Measurements from ENCODE around the gene CCDC12. TPM values are rescaled to one million over a fixed set of nuclear protein-coding genes. Genes with fewer than 3 reads are reported as not detected.

CCDC12 gene
- total and polyA plus RNA-seq, 3 donors from 2014 or later = 43.3 to 66.6 (median 59.6) TPM

- TF ChIP-seq POLR2A (IDR thresholded peaks at IDR 0.05) = no peak
- no peak for TF ChIP-seq CTCF (IDR thresholded peaks at IDR 0.05)
- no peak overlapping the region for H3K27ac ChIP-seq
- 70 to 85% methylated on average over 14 to 16 of the region's 16 CpGs for WGBS, 2 donors
- H3K9me3 ChIP-seq = no peaks in the 10 kb centered on the region
- H3K27me3 ChIP-seq = no peaks in the 10 kb centered on the region
- no peak overlapping the region for H3K4me3 ChIP-seq
- no peak for DNase-seq
- H3K4me1 ChIP-seq = no peaks in the 10 kb centered on the region
- intact Hi-C loops (cut with DNase I; ENCODE audit: low total_unique reads) = no loop called here
- no peaks in the 10 kb centered on the region for H3K36me3 ChIP-seq (ENCODE audit: low read depth, missing control alignments)
Observed at GRCh38 chr3:46987743-46988401, 11.3 kb upstream of the CCDC12 start.

DNA sequence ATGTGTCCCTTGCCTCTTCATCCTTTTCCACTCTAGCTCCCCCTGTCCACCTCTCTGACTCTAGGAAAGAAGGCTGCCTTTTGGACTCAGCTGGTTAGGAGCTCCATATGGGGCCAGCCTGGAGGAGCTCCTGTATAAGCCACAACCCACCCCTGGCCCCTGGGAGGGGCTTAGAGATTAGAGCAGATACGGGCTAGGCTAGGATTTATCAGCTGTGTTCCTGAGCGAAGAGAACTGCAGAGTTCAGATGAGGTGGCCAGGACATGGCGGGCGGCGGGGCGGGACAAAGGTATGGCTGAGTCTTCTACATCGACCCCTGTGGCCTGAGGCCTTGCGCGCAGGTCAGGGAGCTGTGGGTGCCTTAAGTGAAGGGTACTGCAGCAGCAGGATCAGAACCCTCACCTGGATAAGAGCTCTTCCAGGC lies 10.8 kb upstream of the CCDC12 start:
- Histone ChIP-seq H3K27ac (no peak overlapping the region), H3K9me3 (no peaks in the 10 kb centered on the region), H3K4me3 (no peak overlapping the region), H3K27me3 (no peaks in the 10 kb centered on the region), H3K36me3 (ENCODE audit: low read depth, missing control alignments) (no peaks in the 10 kb centered on the region), H3K4me1 (no peaks in the 10 kb centered on the region)
- intact Hi-C loops (cut with DNase I; ENCODE audit: low total_unique reads) = no loop called here
- DNase-seq = no peak
- WGBS, 2 donors = 89 to 93% methylated on average over 9 of the region's 9 CpGs
- TF ChIP-seq POLR2A (IDR thresholded peaks at IDR 0.05) = no peak
- no peak for TF ChIP-seq CTCF (IDR thresholded peaks at IDR 0.05)

DNA sequence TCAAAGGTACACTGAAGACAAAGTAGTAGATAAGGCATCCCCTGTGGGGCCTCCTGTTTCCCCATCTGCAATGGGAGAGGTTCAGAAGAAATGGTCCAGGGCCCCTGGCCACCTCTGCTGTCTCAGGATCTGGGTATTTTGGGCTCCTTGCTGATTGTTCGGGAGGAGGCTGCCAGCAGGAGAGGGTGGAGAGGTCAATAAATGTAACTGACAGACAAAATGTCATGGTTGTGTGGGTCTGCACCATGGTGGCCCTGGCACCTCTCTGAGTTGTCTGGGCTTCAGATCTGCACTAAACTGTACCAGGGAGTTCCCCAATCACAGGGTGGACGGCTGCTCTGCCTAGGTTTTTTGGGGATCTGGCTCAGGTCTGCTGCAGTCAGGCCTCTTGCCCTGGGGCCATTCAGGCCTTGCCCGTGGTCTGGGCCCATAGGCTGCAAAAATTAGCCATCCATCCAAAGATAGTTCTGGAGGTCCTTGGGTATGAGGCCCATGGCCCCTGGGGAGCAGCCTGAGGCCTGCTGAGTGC lies 10.3 kb upstream of the CCDC12 start:
- Histone ChIP-seq H3K4me3 (no peak overlapping the region), H3K36me3 (ENCODE audit: low read depth, missing control alignments) (no peaks in the 10 kb centered on the region), H3K4me1 (no peaks in the 10 kb centered on the region), H3K27me3 (no peaks in the 10 kb centered on the region), H3K27ac (no peak overlapping the region), H3K9me3 (no peaks in the 10 kb centered on the region)
- TF ChIP-seq CTCF (IDR thresholded peaks at IDR 0.05) (no peak), POLR2A (IDR thresholded peaks at IDR 0.05) (no peak)
- intact Hi-C loops (cut with DNase I; ENCODE audit: low total_unique reads) = no loop called here
- DNase-seq = no peak
- WGBS, 2 donors = 90 to 100% methylated on average over 2 to 3 of the region's 3 CpGs

GRCh38 chr3:46986055-46986730 lies 9.6 kb upstream of the CCDC12 start:
- Histone ChIP-seq H3K4me1 (no peaks in the 10 kb centered on the region), H3K27me3 (no peaks in the 10 kb centered on the region), H3K27ac (no peak overlapping the region), H3K36me3 (ENCODE audit: low read depth, missing control alignments) (no peaks in the 10 kb centered on the region), H3K9me3 (no peaks in the 10 kb centered on the region), H3K4me3 (no peak overlapping the region)
- TF ChIP-seq CTCF (IDR thresholded peaks at IDR 0.05) (no peak), POLR2A (IDR thresholded peaks at IDR 0.05) (no peak)
- intact Hi-C loops (cut with DNase I; ENCODE audit: low total_unique reads) = no loop called here
- DNase-seq = no peak
- WGBS, 2 donors = 95% methylated on average over 4 of the region's 4 CpGs
